ENCODE results near the gene GRK2. TPM values are rescaled to one million over a fixed set of nuclear protein-coding genes. Genes with fewer than 3 reads are reported as not detected.

GRK2 gene
- total and polyA plus RNA-seq, 9 of the 15 experiments (the other 6 are each of a cell fraction or from before 2014, with no cell fraction given): 0.24 to 95.8 (median 56.5) TPM

GRCh38 chr11:67312187-67313021 lies 46.1 kb downstream of the GRK2 start (continued):
- TF ChIP-seq, protein P1, sequence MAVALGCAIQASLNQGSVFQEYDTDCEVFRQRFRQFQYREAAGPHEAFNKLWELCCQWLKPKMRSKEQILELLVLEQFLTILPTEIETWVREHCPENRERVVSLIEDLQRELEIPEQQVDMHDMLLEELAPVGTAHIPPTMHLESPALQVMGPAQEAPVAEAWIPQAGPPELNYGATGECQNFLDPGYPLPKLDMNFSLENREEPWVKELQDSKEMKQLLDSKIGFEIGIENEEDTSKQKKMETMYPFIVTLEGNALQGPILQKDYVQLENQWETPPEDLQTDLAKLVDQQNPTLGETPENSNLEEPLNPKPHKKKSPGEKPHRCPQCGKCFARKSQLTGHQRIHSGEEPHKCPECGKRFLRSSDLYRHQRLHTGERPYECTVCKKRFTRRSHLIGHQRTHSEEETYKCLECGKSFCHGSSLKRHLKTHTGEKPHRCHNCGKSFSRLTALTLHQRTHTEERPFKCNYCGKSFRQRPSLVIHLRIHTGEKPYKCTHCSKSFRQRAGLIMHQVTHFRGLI (CRISPR knock-in tag; IDR thresholded peaks at IDR 0.05): no peak
- TF ChIP-seq ZC3H8 (IDR thresholded peaks at IDR 0.05): no peak
- TF ChIP-seq ETV6 (IDR thresholded peaks at IDR 0.05; ENCODE audit: borderline replicate concordance in 1 of 2, low read depth in 2 of 2, low read length in 1 of 2): no peak; a peak in 1 of 4 replicates
- TF ChIP-seq ETV6 (CRISPR knock-in tag; IDR thresholded peaks at IDR 0.05; ENCODE audit: borderline replicate concordance): no peak
- peak; percentile 60; the same call in 1 of the 2 replicates for TF ChIP-seq EP300 (IDR thresholded peaks at IDR 0.05; ENCODE audit: low read length)
- no peak for TF ChIP-seq ZNF217 (CRISPR knock-in tag; IDR thresholded peaks at IDR 0.05)
- no peak for TF ChIP-seq FOXJ2 (tag; IDR thresholded peaks at IDR 0.05)
- TF ChIP-seq ZNF134 (CRISPR knock-in tag; conservative IDR thresholded peaks at IDR 0.05): no peak
- TF ChIP-seq TAF15 (IDR thresholded peaks at IDR 0.05; ENCODE audit: low read depth, low read length): no peak
- no peak for TF ChIP-seq RBM25 (IDR thresholded peaks at IDR 0.05; ENCODE audit: low read depth, low read length, severe bottlenecking)
- TF ChIP-seq ZNF561 (CRISPR knock-in tag; conservative IDR thresholded peaks at IDR 0.05): no peak
- TF ChIP-seq ZFP1 (CRISPR knock-in tag; IDR thresholded peaks at IDR 0.05): no peak
- TF ChIP-seq ZNF41 (CRISPR knock-in tag; conservative IDR thresholded peaks at IDR 0.05): no peak
- no peak for TF ChIP-seq ZNF133 (CRISPR knock-in tag; IDR thresholded peaks at IDR 0.05)
- TF ChIP-seq TCF15 (CRISPR knock-in tag; IDR thresholded peaks at IDR 0.05): no peak
- no peak for TF ChIP-seq SREBF1 (IDR thresholded peaks at IDR 0.05; ENCODE audit: borderline replicate concordance, low read depth, low read length)
- TF ChIP-seq CSDE1 (IDR thresholded peaks at IDR 0.05): no peak
- no peak for TF ChIP-seq HNRNPL (IDR thresholded peaks at IDR 0.05; ENCODE audit: low read depth, low read length)
- peak; percentile 72 for TF ChIP-seq CREM (IDR thresholded peaks at IDR 0.05; ENCODE audit: low read depth)
- peak; percentile 96 for TF ChIP-seq MITF (IDR thresholded peaks at IDR 0.05)
- no peak for TF ChIP-seq E2F5 (CRISPR knock-in tag; IDR thresholded peaks at IDR 0.05)
- no peak for TF ChIP-seq MBD1 (CRISPR knock-in tag; IDR thresholded peaks at IDR 0.05)
- TF ChIP-seq POLR2AphosphoS2 (IDR thresholded peaks at IDR 0.05; ENCODE audit: low read length): no peak
- TF ChIP-seq YBX1 (IDR thresholded peaks at IDR 0.05): no peak
- TF ChIP-seq ZNF197 (CRISPR knock-in tag; IDR thresholded peaks at IDR 0.05; ENCODE audit: low read depth): peak; percentile 50; the same call in 1 of the 2 replicates

All from K562 (cell line).